Upper lobe of right lung (tissue), 1 donor: ENCODE data around the gene PRRT1. TPM values are rescaled to one million over a fixed set of nuclear protein-coding genes. Genes with fewer than 3 reads are reported as not detected.
"Not testable (repeated sequence)": the region's sequence is repeated elsewhere in the genome, so short reads cannot be mapped to it uniquely, and the experiment has no call there.

ENCODE experiments used
- ATAC-seq: fragments of 200-7000 bp; cut with Tn5 transposase; one replicate; pipeline ENCODE4 v1.9.1; 2020; ENCODE audit warnings: mild to moderate bottlenecking, moderate library complexity
- DNase-seq: peaks from one replicate; pipeline ENCODE4 v3.0.0-alpha.2; 2020
- H3K27ac ChIP-seq: fragments of 200-600 bp; one replicate; pipeline ENCODE4 v1.8.0; 2022
- H3K27me3 ChIP-seq: fragments of 200-600 bp; one replicate; pipeline ENCODE4 v1.8.0; 2022; ENCODE audit warnings: mild to moderate bottlenecking
- H3K36me3 ChIP-seq: fragments of 200-600 bp; one replicate; pipeline ENCODE4 v1.8.0; 2022
- H3K4me1 ChIP-seq: fragments of 200-600 bp; one replicate; pipeline ENCODE4 v1.8.0; 2022
- H3K4me3 ChIP-seq: fragments of 200-600 bp; one replicate; pipeline ENCODE4 v1.8.0; 2022; ENCODE audit warnings: mild to moderate bottlenecking
- H3K9me3 ChIP-seq: fragments of 200-600 bp; one replicate; pipeline ENCODE4 v1.8.0; 2022
- CTCF ChIP-seq: fragments of 200-600 bp; IDR thresholded peaks from one replicate; pipeline ENCODE4 v1.8.0; 2022; ENCODE audit warnings: antibody characterized with exemption
- intact Hi-C: fragments of 100-400 bp; cut with DNase I; formaldehyde crosslinking; loops from one replicate; pipeline ENCODE4 v1.11.0; 2022
- total RNA-seq: library from RNA; stranded (reverse); fragmentation: NEBNext Ultra II Directional; extraction: Animal tissue kit (Norgen Biotek cat#: 25700); gene quantifications from one replicate; pipeline ENCODE4 v1.2.1, GENCODE V29; 2021
- donor health status: DM: no; HTN: yes; CAD: no; lungs with severe emphysema.

The PRRT1 gene
- total RNA-seq, 1 donor from 2014 or later = 1.4 TPM

GRCh38 chr6:32195902-32196681 is 44.4 kb upstream of the PRRT1 start:
- Histone ChIP-seq H3K27ac (peak overlapping the region; percentile 100), H3K4me3 (peak overlapping the region; percentile 86), H3K27me3 (no peaks in the 10 kb centered on the region), H3K36me3 (no peaks in the 10 kb centered on the region), H3K4me1 (peaks cover 37% of the 10 kb centered on the region), H3K9me3 (no peaks in the 10 kb centered on the region)
- ATAC-seq (peak; percentile 6), DNase-seq (peak; percentile 93)
- intact Hi-C loops = no loop called here
- TF ChIP-seq CTCF = peak; percentile 4

- Histone ChIP-seq H3K4me3 (peak overlapping the region; percentile 86), H3K4me1 (peaks cover 42% of the 10 kb centered on the region), H3K27me3 (no peaks in the 10 kb centered on the region), H3K36me3 (no peaks in the 10 kb centered on the region), H3K9me3 (no peaks in the 10 kb centered on the region), H3K27ac (peak overlapping the region; percentile 100)
- intact Hi-C loops = no loop called here
- peak; percentile 51 for TF ChIP-seq CTCF
- DNase-seq (peak; percentile 100), ATAC-seq (peak; percentile 94)
Observed at GRCh38 chr6:32195652-32195901, 43.8 kb upstream of the PRRT1 start.

- ATAC-seq (no peak), DNase-seq (no peak)
- intact Hi-C loops = no loop called here
- Histone ChIP-seq H3K27ac (peak overlapping the region; percentile 87), H3K9me3 (no peaks in the 10 kb centered on the region), H3K4me1 (peaks cover 44% of the 10 kb centered on the region), H3K4me3 (peak overlapping the region; percentile 56), H3K27me3 (no peaks in the 10 kb centered on the region), H3K36me3 (no peaks in the 10 kb centered on the region)
- peak; percentile 38 for TF ChIP-seq CTCF
Observed at GRCh38 chr6:32194825-32195651, 43.3 kb upstream of the PRRT1 start.

GRCh38 chr6:32194388-32194787 is 42.6 kb upstream of the PRRT1 start:
- Histone ChIP-seq H3K9me3 (no peaks in the 10 kb centered on the region), H3K27ac (peak overlapping the region; percentile 87), H3K4me1 (peaks cover 44% of the 10 kb centered on the region), H3K4me3 (no peak overlapping the region), H3K27me3 (no peaks in the 10 kb centered on the region), H3K36me3 (no peaks in the 10 kb centered on the region)
- DNase-seq (no peak), ATAC-seq (no peak)
- intact Hi-C loops = no loop called here
- no peak for TF ChIP-seq CTCF

GRCh38 chr6:32193096-32193495 is 41.4 kb upstream of the PRRT1 start:
- DNase-seq, H3K36me3 ChIP-seq, H3K27me3 ChIP-seq, H3K9me3 ChIP-seq, intact Hi-C loops, ATAC-seq: not testable (repeated sequence)
- H3K4me3 ChIP-seq = peak overlapping the region; percentile 66
- H3K27ac ChIP-seq = peak overlapping the region; percentile 91
- H3K4me1 ChIP-seq = peaks cover 55% of the 10 kb centered on the region

GRCh38 chr6:32192608-32193039 is 40.9 kb upstream of the PRRT1 start, which contains the start of gene GPSM3:
TSS of gene GPSM3 (minus strand) at chr6:32192643. CDS start at chr6:32192513, 130 bp downstream.
- peak within 1 kb of the TSS; percentile 91 for H3K27ac ChIP-seq

More at GRCh38 chr6:32192608-32193039, 40.9 kb upstream of the PRRT1 start, which contains the start of gene GPSM3:
- Histone ChIP-seq H3K4me1 (peaks cover 56% of the 10 kb centered on the region), H3K36me3 (peaks cover 3% of the 10 kb centered on the region), H3K9me3 (no peaks in the 10 kb centered on the region), H3K27me3 (no peaks in the 10 kb centered on the region), H3K4me3 (peak within 1 kb of the TSS; percentile 66)
- DNase-seq = peak; percentile 88
- ATAC-seq = no peak
- no peak for TF ChIP-seq CTCF
- intact Hi-C loops = no loop called here
